WI38 (cell line): ENCODE data around the gene SLC9A8.

Experiments
- H3K4me3 ChIP-seq: 2 replicates; pipeline ENCODE4 v1.5.1; 2011; ENCODE audit warnings: low read depth, mild to moderate bottlenecking, control low read depth, low read length
- TF ChIP-seq, protein P1 (sequence below): IDR thresholded peaks from 2 replicates; pipeline ENCODE4 v1.5.1; 2012; ENCODE audit warnings: low read depth, mild to moderate bottlenecking, control low read depth, low read length

Gene SLC9A8

DNA sequence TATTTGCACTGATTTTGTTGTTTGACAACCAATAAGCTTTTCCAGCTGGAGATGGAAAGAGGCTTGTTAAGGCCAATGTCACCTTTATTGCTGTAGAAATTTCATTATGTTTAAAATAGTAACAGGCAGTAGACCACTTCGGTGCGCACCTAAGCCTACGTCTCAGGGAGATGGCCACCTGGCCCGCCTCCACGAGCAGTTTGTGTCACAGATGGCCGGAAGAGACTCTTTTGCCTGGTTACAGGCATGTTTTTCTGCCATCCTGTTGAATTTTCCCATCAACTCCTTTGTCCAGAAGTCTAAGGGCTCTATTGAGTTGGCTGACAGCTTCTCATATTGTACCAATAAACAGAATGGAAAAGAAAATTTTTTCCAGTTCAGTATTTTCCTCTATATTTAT is 51.0 kb downstream of the SLC9A8 start:
- H3K4me3 ChIP-seq: no peak overlapping the region
- TF ChIP-seq, protein P1, sequence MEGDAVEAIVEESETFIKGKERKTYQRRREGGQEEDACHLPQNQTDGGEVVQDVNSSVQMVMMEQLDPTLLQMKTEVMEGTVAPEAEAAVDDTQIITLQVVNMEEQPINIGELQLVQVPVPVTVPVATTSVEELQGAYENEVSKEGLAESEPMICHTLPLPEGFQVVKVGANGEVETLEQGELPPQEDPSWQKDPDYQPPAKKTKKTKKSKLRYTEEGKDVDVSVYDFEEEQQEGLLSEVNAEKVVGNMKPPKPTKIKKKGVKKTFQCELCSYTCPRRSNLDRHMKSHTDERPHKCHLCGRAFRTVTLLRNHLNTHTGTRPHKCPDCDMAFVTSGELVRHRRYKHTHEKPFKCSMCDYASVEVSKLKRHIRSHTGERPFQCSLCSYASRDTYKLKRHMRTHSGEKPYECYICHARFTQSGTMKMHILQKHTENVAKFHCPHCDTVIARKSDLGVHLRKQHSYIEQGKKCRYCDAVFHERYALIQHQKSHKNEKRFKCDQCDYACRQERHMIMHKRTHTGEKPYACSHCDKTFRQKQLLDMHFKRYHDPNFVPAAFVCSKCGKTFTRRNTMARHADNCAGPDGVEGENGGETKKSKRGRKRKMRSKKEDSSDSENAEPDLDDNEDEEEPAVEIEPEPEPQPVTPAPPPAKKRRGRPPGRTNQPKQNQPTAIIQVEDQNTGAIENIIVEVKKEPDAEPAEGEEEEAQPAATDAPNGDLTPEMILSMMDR: no peak

DNA sequence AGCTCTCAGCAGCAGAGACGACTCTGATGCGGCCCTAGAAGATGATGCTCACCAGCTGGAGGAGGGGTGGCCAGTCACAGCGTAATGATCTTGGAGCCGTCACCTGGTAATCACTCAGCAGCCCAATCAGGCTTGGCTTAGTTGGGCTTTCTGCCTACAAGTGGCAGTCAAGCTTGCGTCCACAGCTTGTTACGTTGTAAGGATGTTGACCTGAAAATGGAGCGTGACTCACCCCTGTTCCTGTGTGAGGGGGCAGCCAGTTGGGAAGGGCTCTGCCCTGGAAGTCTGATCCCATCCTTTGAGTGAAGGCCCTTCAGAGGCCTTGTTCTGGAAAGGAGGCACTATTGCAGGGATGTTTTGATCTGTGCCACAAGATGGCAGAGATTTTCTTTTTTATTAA is 52.9 kb downstream of the SLC9A8 start:
- H3K4me3 ChIP-seq: no peak overlapping the region

DNA sequence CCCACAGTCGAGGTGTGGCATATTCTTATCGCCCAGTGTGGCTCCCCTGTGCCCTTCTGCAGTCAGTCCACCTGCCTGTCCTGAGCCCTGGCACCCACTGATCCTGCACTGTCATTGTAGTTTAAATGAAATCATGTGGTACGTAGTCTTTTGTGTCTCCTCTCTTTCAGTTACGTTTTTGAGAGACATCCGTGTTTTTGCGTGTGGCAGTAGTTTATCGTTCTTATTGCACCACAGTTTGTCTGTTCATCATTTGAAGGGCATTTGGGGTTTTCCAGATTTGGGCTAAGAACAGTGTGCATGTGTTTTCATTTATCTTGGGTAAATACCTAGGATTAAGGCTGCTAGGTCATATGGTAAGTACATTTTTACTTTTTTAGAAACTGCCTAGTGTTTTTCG is 53.4 kb downstream of the SLC9A8 start:
- TF ChIP-seq, protein P1: no peak
- H3K4me3 ChIP-seq: no peak overlapping the region

More for the DNA sequence above, 52.9 kb downstream of the SLC9A8 start:
- TF ChIP-seq, protein P1: no peak

DNA sequence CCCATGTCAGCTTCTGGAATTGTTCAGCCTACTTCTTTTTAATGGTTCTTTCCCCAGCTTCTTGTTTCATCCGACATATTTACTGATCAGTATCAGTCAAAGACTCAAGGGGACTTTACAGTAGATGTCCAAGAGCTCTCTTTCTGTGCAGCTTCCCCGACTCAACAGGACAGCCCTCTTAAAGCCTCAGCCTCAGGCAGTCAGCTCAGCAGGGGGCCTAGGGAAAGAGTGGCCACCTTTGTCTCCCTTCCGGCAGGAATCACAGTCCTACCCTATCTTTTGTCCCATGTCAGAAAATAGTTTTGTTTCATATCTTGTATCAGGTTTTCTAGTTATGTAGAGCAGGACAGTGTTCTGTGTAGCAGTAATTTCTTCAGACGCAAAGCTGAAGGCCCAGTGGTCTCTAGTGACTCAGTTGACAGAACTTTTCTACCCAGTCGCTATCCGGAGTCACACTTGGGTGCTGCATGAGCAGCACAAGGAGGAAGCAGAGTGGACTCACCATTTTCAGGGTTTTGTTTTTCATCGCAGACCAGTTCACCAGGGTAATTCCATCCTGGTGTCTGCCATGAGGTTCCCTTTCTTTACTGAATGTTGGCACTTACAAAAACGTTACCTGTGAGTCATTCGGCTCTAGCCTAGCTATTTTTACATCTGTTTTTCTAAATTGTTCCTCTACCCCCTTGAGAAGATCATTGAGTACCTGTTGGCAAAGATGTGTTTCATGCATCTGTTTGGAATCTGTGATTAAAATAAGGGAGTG is 55.0 kb downstream of the SLC9A8 start:
- H3K4me3 ChIP-seq: no peak overlapping the region
- TF ChIP-seq, protein P1: no peak

DNA sequence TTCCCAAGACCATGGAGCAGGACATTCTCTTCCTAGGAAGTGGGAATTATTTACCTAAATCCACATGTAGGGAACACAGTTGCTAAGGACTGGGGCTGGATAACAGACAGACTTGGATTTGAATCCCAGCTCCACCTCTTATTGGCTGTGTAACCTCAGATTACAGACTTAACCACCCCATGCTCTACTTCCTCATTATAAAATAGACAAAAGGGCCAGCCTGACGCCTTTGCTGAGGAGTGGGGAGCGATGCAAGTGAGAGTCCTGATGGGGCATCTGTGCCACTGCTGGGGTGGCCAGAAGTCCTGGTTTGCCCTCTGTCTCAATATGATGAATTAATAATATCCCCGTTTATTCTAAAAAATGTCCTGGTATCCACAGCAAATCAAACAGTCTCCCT is 55.9 kb downstream of the SLC9A8 start:
- TF ChIP-seq, protein P1: no peak
- H3K4me3 ChIP-seq: no peak overlapping the region

DNA sequence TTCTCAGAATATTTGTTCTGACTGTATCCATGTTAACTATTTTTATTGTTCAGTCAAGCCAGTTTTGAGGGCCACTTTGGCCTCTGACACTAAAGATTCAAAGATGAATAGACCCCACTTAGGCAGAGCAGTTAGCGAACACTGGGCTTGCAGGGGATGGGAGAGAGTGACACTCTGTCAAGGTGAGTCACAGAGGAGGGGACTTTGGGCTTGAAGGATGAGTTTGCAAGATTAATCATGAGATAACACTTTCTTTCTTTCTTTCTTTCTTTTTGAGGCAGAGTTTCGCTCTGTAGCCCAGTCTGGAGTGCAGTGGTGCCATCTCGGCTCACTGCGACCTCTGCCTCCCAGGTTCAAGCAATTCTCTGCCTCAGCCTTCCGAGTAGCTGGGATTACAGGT is 56.3 kb downstream of the SLC9A8 start:
- TF ChIP-seq, protein P1: no peak
- H3K4me3 ChIP-seq: no peak overlapping the region

DNA sequence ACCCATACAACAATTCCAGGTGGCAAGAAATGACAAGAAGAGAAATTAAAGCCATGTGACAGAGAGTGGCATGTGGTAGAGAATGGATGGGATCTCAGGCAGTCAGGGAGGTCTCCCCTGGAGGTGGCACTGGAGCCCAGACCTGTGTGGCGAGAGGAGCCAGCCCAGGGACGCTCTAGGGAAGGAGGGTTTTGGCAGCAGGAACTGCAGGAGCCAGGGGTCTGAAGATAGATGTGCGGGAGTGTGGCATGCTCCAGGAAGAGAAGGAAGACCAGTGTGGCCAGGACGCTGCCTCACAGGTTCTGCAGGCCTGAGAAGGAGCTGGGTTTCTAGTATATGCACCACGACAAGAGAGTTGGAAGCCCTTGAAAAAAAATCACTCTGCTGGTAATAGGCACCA is 57.6 kb downstream of the SLC9A8 start:
- H3K4me3 ChIP-seq: no peak overlapping the region
- TF ChIP-seq, protein P1: no peak
